ENCODE measurements around the gene SGCA.

DNA sequence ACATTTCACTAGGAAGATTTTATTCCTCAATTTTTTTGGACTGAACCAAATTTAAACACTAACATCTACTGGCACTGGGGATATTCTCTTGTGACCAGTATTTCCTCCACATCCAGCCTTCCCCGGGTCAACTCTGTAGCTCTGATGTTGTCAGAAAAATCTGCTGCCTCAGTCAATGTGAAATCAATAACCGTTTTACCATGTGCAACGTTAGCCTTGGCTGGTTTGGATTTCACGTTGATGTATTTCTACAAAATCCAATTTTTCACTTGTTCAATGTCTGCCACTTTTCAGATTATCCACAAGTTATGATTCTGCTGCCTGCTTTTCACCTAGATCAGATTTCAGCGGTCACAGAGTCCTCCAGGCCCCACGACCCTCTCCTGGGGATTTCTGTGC lies 7.1 kb downstream of the SGCA start:
- TF ChIP-seq, protein P1, sequence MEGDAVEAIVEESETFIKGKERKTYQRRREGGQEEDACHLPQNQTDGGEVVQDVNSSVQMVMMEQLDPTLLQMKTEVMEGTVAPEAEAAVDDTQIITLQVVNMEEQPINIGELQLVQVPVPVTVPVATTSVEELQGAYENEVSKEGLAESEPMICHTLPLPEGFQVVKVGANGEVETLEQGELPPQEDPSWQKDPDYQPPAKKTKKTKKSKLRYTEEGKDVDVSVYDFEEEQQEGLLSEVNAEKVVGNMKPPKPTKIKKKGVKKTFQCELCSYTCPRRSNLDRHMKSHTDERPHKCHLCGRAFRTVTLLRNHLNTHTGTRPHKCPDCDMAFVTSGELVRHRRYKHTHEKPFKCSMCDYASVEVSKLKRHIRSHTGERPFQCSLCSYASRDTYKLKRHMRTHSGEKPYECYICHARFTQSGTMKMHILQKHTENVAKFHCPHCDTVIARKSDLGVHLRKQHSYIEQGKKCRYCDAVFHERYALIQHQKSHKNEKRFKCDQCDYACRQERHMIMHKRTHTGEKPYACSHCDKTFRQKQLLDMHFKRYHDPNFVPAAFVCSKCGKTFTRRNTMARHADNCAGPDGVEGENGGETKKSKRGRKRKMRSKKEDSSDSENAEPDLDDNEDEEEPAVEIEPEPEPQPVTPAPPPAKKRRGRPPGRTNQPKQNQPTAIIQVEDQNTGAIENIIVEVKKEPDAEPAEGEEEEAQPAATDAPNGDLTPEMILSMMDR (IDR thresholded peaks at IDR 0.05): no peak
- no peak for TF ChIP-seq POLR2A (IDR thresholded peaks at IDR 0.05)
